ENCODE results near the gene COQ4. TPM values are rescaled to one million over a fixed set of nuclear protein-coding genes. Genes with fewer than 3 reads are reported as not detected.

The COQ4 gene
- total and polyA plus RNA-seq, 2 experiments from 2014 or later = 35.3 to 37.0 TPM

- Mint-ChIP-seq H3K27me3 (ENCODE audit: insufficient read depth, low read depth, poor library complexity) (peaks cover 1% of the 10 kb centered on the region), H3K4me3 (no peak overlapping the region), H3K27ac (no peak overlapping the region), H3K9me3 (no peaks in the 10 kb centered on the region), H3K36me3 (ENCODE audit: low read depth) (peaks cover 5% of the 10 kb centered on the region), H3K4me1 (peaks cover 1% of the 10 kb centered on the region)
- H3K27me3 ChIP-seq (ENCODE audit: insufficient read depth) = no peaks in the 10 kb centered on the region
- no peaks in the 10 kb centered on the region for H3K4me1 ChIP-seq (ENCODE audit: insufficient read depth)
- 0 out of 2 replicates have a peak, but pooled peaks cover 2% of the 10 kb centered on the region for H3K79me2 ChIP-seq (replicated peaks; ENCODE audit: insufficient read depth)
- H3K4me3 ChIP-seq = no peak overlapping the region
- H3F3A ChIP-seq (replicated peaks; ENCODE audit: low read depth) = no peaks in the 10 kb centered on the region
- no peaks in the 10 kb centered on the region; the same call in 1 of the 2 replicates for H4K20me1 ChIP-seq (replicated peaks; ENCODE audit: insufficient read depth)
- H3K9me2 ChIP-seq (ENCODE audit: insufficient read depth) = no peaks in the 10 kb centered on the region
- DNase-seq (ENCODE audit: low spot score) = no peak
- H3K4me2 ChIP-seq = no peak overlapping the region
- no peak for ATAC-seq
- no peak overlapping the region for H2AFZ ChIP-seq
- no peak for TF ChIP-seq ZNF462 (CRISPR knock-in tag; IDR thresholded peaks at IDR 0.05)
- TF ChIP-seq EZH2phosphoT487 (IDR thresholded peaks at IDR 0.05; ENCODE audit: unreplicated experiment) = no peak
- no peak for TF ChIP-seq NANOG (IDR thresholded peaks at IDR 0.05; ENCODE audit: borderline replicate concordance)
- no peak for TF ChIP-seq REST (IDR thresholded peaks at IDR 0.05; ENCODE audit: unreplicated experiment)
- no peak for TF ChIP-seq CTCF (conservative IDR thresholded peaks at IDR 0.05; ENCODE audit: low read depth in 2 of 2)
- TF ChIP-seq ZNF331 (CRISPR knock-in tag; IDR thresholded peaks at IDR 0.05; ENCODE audit: low read depth) = no peak
- no peak for TF ChIP-seq EZH2 (IDR thresholded peaks at IDR 0.05; ENCODE audit: low read depth, unreplicated experiment)
- TF ChIP-seq JUNB (IDR thresholded peaks at IDR 0.05; ENCODE audit: unreplicated experiment) = no peak
- no peak for TF ChIP-seq ETS1 (IDR thresholded peaks at IDR 0.05)
- no peak for TF ChIP-seq STAT1 (IDR thresholded peaks at IDR 0.05; ENCODE audit: unreplicated experiment)
- TF ChIP-seq CREB1 (CRISPR knock-in tag; IDR thresholded peaks at IDR 0.05; ENCODE audit: low read depth) = no peak
- TF ChIP-seq POLR2AphosphoS5 (IDR thresholded peaks at IDR 0.05; ENCODE audit: low read depth) = no peak
- no peak for TF ChIP-seq ZNF114 (CRISPR knock-in tag; IDR thresholded peaks at IDR 0.05)
- H3K36me3 ChIP-seq (ENCODE audit: insufficient read depth) = no peaks in the 10 kb centered on the region
- H3K27ac ChIP-seq (ENCODE audit: low read depth) = no peak overlapping the region
Observed at GRCh38 chr9:128282500-128282899, 40.1 kb upstream of the COQ4 start.
